IPS DF 4.7 (cell line): ENCODE measurements around the gene DMD.
"Not testable (repeated sequence)": the region's sequence is repeated elsewhere in the genome, so short reads cannot be mapped to it uniquely, and the experiment has no call there.

Experiments
- DNase-seq: peaks from one replicate; pipeline ENCODE4 v3.0.0-alpha.2; 2013; ENCODE audit warnings: low spot score; ENCODE audit errors: extremely low read depth

Gene DMD

GRCh38 chrX:31545726-31546125, 1665.6 kb downstream of the DMD start:
- no peak for DNase-seq

- DNase-seq = no peak
These were observed 1666.2 kb downstream of the DMD start for GRCh38 chrX:31545191-31545590.

GRCh38 chrX:31543634-31544033, 1667.7 kb downstream of the DMD start:
- DNase-seq = no peak

DNA sequence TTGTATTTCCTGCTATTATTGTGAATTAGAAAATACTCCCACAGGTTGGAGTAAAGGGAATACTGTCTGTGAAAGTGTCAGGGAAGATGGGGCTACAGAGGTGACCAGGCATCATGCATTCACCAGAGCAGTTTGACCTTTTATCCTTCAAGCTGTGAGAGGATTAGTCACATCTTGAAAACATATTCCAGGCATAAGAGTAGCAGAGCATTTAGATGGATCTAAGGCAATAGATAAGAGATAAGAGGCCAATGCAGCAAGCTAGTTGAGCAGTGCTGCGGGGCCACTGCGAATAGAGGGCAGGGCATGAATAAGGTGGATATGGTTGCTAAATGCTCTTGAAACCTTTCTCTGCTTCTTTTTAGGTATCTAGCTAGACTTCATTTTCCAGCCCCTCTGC, 1668.8 kb downstream of the DMD start:
- DNase-seq = no peak

- DNase-seq = no peak
These were observed 1671.0 kb downstream of the DMD start for GRCh38 chrX:31540313-31540712.

DNA sequence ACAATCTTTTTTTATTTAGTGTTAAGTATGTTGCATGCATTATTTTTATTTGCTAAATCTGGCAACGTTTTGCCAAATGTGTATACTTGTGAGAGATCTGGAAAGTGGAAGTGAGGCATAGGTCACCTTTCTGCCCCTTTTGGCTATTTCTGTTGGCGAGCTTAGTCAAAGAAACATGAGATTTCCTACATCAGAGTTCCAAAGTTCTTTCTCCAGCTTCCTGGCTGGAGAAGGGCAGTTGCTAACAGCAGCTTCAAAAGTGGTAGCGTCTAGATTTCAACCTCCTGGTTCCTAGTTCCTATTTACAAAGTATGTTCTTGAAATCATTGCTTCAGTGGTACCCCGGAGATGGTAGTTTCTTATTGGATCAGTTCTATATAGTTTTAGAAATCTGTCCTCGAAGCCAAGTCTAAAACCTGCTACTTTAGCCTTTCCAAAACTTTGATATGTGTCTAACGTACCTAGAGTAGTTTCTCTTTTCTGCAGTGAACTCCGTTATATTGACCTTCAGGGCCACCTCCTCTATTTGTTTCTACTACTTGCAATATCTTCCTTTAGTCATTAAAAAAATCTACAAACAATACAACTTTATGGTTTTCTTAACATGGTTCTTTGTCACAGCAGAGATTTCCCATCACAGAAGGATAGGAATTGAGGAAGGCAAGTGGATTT, 1683.8 kb downstream of the DMD start:
- DNase-seq = no peak

GRCh38 chrX:31523884-31524536, 1687.3 kb downstream of the DMD start:
- DNase-seq = no peak

- no peak for DNase-seq
These were observed 1688.6 kb downstream of the DMD start for GRCh38 chrX:31522760-31523159.

GRCh38 chrX:31521941-31522340, 1689.4 kb downstream of the DMD start:
- DNase-seq = no peak

GRCh38 chrX:31516527-31516926, 1694.8 kb downstream of the DMD start:
- DNase-seq = no peak

DNA sequence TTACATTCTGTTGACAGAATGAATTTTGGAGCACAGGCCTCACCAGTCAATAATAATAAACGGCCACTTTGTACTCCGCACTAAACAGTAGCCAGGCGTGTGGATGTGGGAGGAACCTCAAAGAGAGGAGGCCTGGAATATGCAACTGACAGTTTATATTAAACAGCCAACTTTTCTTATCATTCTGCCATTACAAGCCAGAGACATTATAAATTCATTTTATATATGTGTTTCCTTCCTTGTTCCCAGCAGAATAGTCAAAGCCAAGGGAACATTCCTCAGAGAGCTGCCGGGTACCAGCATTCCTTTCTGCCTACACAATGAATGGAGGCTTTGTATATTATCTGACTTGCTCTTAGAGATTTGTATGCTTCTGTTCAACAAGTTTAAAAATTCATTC, 1703.0 kb downstream of the DMD start:
- no peak for DNase-seq

- no peak for DNase-seq
These were observed 1704.4 kb downstream of the DMD start for GRCh38 chrX:31506928-31507327.

DNA sequence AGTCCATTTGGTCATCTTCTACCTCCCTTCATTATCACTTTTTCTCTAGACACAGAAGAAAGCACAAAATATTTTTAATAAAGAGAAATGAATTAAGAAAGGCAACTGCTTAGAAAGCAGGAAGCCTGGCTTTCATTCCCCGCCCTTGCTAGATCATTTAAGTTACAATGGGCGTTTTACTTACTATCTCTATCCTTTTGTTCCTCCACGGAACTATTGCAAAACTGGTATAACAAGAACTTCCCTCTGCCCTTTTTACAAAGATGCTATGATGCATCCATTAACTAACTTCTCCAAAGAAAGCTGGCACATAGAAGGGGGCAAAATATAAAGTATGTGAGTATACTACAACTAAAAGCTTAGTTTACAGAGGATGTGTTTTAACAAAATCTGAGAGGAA, 1705.0 kb downstream of the DMD start:
- DNase-seq = no peak

- no peak for DNase-seq
These were observed 1710.4 kb downstream of the DMD start for GRCh38 chrX:31500921-31501320.

GRCh38 chrX:31499109-31499508, 1712.2 kb downstream of the DMD start:
- no peak for DNase-seq

GRCh38 chrX:31497086-31497485, 1714.3 kb downstream of the DMD start:
- DNase-seq = no peak

GRCh38 chrX:31487951-31488350, 1723.4 kb downstream of the DMD start:
- DNase-seq = no peak

DNA sequence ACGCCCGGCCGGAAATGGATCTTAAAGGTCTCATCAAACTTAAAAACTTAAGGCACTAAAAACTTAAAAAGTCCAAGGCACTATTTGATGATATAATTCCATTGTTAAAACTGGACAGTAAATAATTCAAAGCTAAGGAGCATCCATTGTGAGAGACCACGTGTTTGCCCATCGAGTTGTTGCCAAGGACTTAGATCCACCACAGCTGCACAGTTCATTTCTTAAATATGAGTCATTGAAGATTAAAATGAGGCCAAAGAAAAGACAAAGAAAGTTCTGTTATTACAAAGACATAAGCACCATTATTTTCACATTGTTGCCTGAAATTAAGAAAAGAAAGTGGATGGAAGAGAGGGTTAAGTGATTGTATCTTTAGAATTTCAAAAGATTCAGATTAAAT, 1728.0 kb downstream of the DMD start:
- DNase-seq = no peak

DNA sequence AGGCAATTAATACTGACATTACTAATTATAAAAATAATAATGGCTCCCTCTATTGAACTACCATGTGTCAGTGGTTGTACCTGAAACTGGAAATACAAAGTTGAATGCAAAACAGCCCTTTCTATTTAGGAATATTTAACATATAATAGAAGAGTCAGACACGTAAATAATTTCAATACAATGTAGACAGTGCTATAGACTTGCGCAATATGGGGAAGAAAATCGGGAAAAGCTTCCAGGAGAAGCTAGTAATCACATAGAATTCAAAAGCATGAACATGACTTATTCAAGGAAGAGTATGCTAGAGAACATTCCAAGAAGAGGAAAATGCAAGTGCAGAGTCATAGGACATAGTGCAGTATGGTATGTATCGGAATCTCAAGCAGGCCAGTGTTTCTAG, 1730.7 kb downstream of the DMD start:
- no peak for DNase-seq

- DNase-seq = no peak
These were observed 1740.1 kb downstream of the DMD start for GRCh38 chrX:31471229-31471628.

GRCh38 chrX:31470753-31471152, 1740.6 kb downstream of the DMD start:
- DNase-seq = not testable (repeated sequence)

GRCh38 chrX:31464306-31464915, 1746.9 kb downstream of the DMD start:
- DNase-seq = no peak

- no peak for DNase-seq
These were observed 1750.1 kb downstream of the DMD start for GRCh38 chrX:31461266-31461665.
